Cardiac muscle cell (in vitro differentiated cells and primary cell): Measurements from ENCODE around the gene ENG. TPM values are rescaled to one million over a fixed set of nuclear protein-coding genes. Genes with fewer than 3 reads are reported as not detected.

Source experiments
- DNase-seq, 2 donors: peaks; one replicate each; pipeline versions ENCODE4 v3.0.0 to v3.0.0-alpha.2; 2010 to 2017; ENCODE audit warnings: low read depth in 1 of 2, low spot score in 1 of 2
- H3K27ac ChIP-seq: fragments of 200-600 bp; sonication (generic); 2 replicates; pipeline ENCODE4 v1.5.1; 2016
- H3K27me3 ChIP-seq: fragments of 200-600 bp; sonication (generic); 2 replicates; pipeline ENCODE4 v1.6.0; 2016; ENCODE audit warnings: control low read depth
- H3K36me3 ChIP-seq: fragments of 200-600 bp; sonication (generic); 2 replicates; pipeline ENCODE4 v1.5.1; 2016; ENCODE audit warnings: control low read depth
- H3K4me1 ChIP-seq: fragments of 200-600 bp; sonication (generic); 2 replicates; pipeline ENCODE4 v1.8.1; 2017; ENCODE audit warnings: low read depth, mild to moderate bottlenecking, mixed run types
- H3K4me3 ChIP-seq: fragments of 200-600 bp; sonication (generic); 2 replicates; pipeline ENCODE4 v1.5.1; 2016; ENCODE audit warnings: mild to moderate bottlenecking
- H3K9me3 ChIP-seq: fragments of 200-600 bp; sonication (generic); 2 replicates; pipeline ENCODE4 v1.5.1; 2017; ENCODE audit warnings: low read depth, mild to moderate bottlenecking, control low read depth
- CTCF ChIP-seq: IDR thresholded peaks from 2 replicates; pipeline ENCODE4 v1.5.1; 2012; ENCODE audit warnings: low read depth, mild to moderate bottlenecking, low read length
- polyA plus RNA-seq: library from polyadenylated mRNA; unstranded; fragments of >200 nt; fragmentation: Nextera tagmentation; extraction: Ambion mirVana; gene quantifications from 2 replicates; pipeline ENCODE4 v1.2.1, GENCODE V29; 2016
- total RNA-seq: library from RNA; depleted of rRNA; stranded (reverse); fragments of >200 nt; gene quantifications from 2 replicates; pipeline ENCODE4 v1.2.3, GENCODE V29; 2016

Gene ENG
- total and polyA plus RNA-seq, 2 experiments from 2014 or later = 12.6 to 15.8 TPM

GRCh38 chr9:127874301-127875221, 20.1 kb upstream of the ENG start:
- Histone ChIP-seq H3K27ac (peak overlapping the region; percentile 66), H3K9me3 (no peaks in the 10 kb centered on the region), H3K4me3 (no peak overlapping the region), H3K27me3 (no peaks in the 10 kb centered on the region), H3K4me1 (peaks cover 35% of the 10 kb centered on the region), H3K36me3 (no peaks in the 10 kb centered on the region)
- TF ChIP-seq CTCF = no peak
- no peak for DNase-seq

DNA sequence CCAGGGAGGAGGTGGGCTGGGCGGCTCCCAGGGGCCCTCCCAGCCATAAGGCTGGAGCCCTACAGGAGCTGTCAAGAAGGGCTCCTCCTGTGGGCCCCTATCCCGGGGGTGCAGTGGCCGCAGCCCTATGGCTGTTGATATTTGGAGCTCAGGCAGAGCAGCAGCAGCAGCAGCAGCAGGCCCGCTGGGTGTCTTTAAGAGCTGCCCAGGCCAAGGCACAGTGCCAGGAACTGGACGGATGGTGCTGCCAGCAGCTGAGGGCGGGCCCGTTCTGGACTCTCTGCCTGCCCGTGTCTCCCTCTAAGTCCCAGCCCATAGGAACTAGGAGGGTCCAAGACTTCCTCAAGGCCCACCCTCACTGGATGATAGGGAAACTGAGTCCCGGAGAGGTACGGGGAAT, 19.4 kb upstream of the ENG start:
- Histone ChIP-seq H3K4me1 (peaks cover 33% of the 10 kb centered on the region), H3K27me3 (no peaks in the 10 kb centered on the region), H3K4me3 (no peak overlapping the region), H3K27ac (no peak overlapping the region), H3K9me3 (no peaks in the 10 kb centered on the region), H3K36me3 (peaks cover 3% of the 10 kb centered on the region)
- peak in 1 of 2 donors; percentile 45 for DNase-seq
- TF ChIP-seq CTCF = no peak

- TF ChIP-seq CTCF = no peak
- DNase-seq = no peak
- Histone ChIP-seq H3K36me3 (peaks cover 4% of the 10 kb centered on the region), H3K27me3 (no peaks in the 10 kb centered on the region), H3K9me3 (no peaks in the 10 kb centered on the region), H3K4me3 (no peak overlapping the region), H3K4me1 (peaks cover 26% of the 10 kb centered on the region), H3K27ac (peak overlapping the region; percentile 14)
Measured at GRCh38 chr9:127873223-127873691, 18.8 kb upstream of the ENG start.

DNA sequence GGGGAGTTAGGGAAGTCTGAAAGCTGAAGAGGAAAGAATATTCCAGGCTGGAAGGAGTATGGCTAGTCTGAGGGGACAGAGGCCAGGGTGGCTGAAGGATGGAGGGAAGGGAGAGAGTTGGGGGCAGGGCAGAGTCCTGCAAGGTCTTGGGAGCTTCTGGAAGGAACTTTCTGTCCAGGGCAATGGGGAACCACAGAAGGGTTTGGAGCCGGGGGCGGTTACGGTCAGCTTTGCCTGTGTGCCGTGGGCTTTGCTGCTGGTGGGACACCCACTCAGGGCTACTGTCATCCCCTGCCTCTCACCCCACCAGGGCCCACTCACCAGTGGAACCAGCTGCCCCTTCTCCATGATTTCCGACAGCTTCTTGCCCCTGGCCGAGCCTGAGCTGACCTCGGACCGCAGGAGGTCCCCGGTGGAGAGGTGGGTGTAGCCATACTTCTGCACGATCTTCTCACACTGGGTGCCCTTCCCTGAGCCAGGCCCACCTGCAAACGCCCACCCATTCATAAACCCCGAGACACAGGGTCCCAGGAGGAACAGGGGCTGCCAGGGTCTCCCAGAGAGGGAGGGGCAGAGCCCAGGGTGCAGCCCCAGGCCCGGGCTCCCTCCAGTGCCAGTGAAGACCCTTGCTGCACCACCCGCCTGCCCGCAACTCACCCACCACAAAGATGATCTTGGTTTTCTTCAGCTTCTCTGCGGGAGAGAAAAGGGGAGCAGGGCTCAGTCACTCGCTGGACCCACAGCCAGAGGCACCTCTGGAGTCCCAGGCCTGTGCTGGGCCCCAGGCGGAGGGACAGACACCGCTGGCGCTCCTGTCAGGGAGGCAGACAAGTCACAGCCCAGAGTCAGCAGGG, 18.1 kb upstream of the ENG start:
- TF ChIP-seq CTCF = no peak
- no peaks in the 10 kb centered on the region for H3K9me3 ChIP-seq
- peaks cover 7% of the 10 kb centered on the region for H3K36me3 ChIP-seq
- H3K27ac ChIP-seq = peak overlapping the region; percentile 14
- H3K4me1 ChIP-seq = peaks cover 20% of the 10 kb centered on the region
- no peak overlapping the region for H3K4me3 ChIP-seq
- no peak for DNase-seq
- no peaks in the 10 kb centered on the region for H3K27me3 ChIP-seq

DNA sequence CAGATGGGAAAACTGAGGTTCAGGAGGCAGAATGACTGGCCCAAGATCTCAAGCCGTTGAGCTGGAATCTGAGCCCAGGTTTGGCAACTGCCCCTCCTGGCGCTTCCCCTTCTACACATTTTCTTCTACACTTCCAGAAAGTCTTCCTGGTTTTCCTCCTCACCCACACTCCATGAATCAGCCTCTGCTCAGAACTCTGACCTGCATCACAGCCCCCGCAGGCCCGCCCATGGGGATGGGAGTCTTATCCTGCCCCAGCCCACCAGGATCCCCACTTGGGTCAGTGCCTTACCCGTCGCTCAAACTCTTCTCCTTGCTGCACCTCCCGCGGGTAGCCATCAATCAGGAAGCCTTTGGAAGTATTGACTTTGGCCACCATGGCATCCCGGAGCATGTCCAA, 17.1 kb upstream of the ENG start:
- DNase-seq = no peak
- Histone ChIP-seq H3K36me3 (peaks cover 7% of the 10 kb centered on the region), H3K4me1 (peaks cover 14% of the 10 kb centered on the region), H3K27me3 (no peaks in the 10 kb centered on the region), H3K9me3 (no peaks in the 10 kb centered on the region), H3K27ac (no peak overlapping the region), H3K4me3 (no peak overlapping the region)
- no peak for TF ChIP-seq CTCF
